ENCODE results near the gene MFSD2B.
"Not testable (repeated sequence)": the region's sequence is repeated elsewhere in the genome, so short reads cannot be mapped to it uniquely, and the experiment has no call there.

Gene MFSD2B

DNA sequence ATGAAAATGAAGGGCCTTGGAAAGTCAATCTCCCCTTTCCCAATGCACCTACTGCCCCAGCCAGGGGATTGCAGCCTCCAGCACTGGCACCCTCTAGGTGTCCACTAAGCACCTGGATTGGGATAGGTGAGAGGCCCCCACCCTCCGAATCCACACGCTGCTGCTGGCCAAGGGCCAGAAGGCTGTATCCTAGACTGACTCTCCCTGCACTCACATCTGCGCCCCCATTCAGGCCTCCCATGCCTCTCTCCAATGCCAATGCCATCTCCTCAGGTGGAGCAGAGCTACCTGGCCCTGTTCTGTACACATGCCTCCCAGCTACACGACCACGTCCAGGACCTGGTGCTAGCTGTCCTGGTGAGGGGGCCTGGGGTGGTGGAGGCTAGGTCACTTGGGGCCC lies 9.8 kb downstream of the MFSD2B start:
- no peak for DNase-seq

DNA sequence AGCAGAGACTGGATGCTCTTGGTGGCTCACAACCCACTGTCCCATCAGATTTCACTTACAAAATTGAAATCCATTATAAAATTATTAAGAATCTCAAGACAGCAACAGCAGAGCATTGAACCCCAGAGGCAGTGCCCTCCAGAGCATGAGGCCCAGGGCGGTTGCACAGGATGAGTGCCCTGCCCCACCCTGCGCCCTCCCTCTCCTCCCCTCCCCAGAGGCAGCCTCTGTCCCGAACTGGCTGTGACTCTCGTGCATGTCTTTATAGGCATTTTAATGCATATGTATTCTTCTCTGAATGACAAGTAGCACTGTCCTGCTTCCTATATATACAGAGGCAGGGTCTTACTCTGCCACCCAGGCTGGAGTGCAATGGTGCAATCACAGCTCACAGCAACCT lies 10.4 kb downstream of the MFSD2B start:
- DNase-seq = no peak

DNA sequence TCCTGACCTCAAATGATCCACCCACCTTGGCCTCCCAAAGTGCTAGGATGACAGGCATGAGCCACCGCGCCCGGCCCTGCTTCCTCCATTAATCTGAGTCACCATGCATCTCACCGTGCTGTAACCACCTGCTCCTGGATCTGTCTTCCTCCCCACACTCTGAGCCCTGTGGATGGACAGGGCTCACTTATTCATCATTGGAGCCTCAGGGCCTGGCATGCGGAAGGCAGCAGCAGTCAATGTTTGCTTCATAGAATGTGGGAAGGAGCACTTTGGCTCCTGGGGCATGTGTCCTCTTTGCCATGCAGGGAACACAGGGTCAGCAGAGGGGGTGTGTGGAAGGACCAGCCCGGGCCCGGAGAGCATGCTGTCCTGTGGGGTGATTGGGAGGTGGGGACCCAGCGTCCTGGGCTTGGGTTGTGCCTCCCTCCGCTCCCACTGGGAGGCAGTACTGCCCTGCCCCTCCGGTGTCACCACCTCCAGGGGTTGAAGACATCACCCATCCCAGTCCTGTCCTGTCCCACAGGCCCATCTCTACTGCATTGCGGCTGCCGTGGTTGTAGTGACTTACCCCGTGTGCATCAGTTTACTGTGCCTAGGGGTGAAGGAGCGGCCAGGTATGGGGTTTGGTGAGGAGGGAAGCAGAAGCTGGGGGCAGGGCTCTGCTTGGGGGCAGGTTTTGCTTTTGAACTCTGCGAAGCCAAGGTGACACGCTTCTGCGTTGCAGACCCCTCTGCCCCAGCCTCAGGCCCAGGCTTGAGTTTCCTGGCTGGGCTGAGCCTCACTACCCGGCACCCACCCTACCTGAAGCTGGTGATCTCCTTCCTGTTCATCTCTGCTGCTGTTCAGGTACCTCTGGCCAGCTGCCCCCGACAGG lies 11.5 kb downstream of the MFSD2B start:
- no peak for DNase-seq

DNA sequence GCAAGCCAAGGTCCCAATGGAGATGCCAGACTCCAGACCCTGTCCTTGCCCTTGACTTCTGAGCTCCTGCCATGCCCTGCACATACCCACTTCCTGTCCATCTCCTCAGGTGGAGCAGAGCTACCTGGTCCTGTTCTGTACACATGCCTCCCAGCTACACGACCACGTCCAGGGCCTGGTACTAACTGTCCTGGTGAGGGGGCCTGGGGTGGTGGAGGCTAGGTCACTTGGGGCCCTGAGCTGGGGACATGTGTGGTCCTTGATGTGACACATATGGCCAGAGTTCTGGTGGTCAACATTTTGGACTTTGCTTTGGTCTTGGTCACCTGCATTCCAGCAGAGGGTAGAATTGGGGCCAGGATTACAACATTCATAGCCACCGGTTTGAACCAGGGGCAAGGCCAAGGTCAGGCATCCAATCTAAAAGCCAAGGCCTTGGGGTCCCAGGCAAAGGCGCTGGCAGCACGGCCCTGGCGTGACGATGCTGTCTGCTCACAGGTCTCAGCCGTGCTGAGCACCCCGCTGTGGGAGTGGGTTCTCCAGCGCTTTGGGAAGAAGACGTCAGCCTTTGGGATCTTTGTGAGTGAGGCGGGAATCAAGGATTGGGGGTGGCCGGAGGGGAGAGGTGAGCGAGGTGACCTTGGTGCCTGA lies 12.6 kb downstream of the MFSD2B start:
- no peak for DNase-seq

DNA sequence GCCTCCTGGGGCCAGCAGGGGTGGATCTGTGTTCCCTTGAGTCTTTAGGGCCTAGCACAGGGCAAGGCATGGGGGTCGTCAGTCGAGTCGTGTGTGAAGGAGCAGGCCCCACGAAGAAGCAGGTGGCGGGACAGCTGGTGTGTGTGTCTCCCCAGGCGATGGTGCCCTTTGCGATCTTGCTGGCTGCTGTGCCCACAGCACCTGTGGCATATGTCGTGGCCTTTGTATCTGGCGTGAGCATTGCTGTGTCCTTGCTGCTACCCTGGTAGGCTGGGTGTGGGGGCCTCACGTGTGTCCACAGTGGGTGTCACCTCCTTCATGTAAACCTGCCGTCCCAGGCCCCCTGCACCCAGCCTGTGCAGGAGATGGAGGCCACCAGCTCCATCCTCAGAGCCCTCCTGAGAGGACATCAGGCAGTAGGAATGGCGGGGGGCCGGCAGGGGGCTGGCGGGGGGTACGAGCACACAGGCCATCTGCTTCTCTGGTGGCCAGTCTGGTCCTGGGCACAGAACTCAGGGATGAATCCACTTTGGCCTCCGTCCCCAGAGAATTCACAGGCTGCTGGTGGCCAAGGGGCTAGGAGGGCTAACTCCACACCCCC lies 13.2 kb downstream of the MFSD2B start:
- no peak for DNase-seq

DNA sequence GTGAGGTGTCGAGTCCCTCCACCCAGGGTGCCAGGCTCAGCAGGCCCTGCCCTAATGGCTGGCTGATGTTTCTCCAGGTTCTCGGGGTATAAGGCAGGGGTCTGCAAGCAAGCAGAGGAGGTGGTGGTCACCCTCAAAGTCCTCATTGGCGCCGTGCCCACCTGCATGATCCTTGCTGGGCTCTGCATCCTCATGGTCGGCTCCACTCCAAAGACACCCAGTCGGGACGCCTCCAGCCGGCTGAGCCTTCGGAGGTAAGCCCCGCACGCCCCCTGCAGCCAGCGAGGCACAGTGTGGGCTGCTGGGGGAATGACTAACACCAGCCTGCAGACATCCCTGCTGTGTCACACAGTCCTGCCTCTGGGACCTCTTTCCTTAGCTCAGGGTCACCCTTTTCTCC lies 14.1 kb downstream of the MFSD2B start:
- DNase-seq = no peak

DNA sequence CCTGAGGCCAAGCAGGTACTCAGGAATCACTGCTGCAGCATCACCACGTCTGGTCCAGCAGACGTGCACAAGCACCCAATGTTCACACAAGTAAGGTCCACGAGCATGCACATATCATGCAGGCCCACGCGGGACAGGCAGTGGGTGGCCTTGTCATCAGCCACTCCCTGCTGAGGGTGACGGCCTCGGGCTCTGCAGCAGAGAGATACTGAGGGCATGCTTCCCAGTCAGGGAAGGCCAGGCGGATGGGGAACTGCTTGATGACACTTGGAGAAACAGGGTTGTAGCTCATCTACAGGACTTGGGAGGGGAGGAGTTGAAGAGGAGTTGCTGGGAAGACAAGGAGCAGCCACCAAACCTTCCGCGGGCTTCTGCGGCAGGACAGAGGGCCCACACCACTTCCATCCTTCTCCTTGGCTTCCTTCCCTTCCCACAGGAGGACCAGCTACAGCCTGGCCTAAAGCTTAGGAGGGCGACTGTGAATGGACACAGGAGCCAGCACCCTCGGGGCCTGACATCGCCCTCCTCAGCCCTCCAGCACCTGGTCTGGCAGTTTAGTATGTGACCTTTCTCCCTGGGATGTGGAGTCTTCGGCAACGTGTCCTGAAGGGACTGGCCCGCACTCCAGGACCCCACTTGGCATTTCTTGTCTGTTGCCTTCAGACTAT lies 15.2 kb downstream of the MFSD2B start:
- DNase-seq = no peak

DNA sequence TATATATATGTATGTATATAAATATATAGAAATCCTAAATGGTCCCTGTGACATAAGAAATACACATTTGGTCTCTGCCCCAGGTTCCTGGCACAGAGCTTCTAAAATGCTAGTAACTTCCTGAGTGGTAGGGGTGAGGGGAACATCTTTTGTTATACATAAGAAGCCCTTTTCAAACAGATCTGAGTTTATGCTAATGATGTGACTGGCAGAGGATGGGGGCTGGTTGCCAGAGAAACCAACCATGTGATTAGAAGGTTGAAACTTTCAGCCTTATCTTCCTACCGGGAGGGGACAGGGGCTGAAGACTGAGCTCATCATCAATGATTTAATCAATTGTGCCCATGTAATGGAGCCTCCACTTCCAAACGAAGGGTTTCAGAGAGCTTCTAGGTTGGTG lies 16.3 kb downstream of the MFSD2B start:
- no peak for DNase-seq

DNA sequence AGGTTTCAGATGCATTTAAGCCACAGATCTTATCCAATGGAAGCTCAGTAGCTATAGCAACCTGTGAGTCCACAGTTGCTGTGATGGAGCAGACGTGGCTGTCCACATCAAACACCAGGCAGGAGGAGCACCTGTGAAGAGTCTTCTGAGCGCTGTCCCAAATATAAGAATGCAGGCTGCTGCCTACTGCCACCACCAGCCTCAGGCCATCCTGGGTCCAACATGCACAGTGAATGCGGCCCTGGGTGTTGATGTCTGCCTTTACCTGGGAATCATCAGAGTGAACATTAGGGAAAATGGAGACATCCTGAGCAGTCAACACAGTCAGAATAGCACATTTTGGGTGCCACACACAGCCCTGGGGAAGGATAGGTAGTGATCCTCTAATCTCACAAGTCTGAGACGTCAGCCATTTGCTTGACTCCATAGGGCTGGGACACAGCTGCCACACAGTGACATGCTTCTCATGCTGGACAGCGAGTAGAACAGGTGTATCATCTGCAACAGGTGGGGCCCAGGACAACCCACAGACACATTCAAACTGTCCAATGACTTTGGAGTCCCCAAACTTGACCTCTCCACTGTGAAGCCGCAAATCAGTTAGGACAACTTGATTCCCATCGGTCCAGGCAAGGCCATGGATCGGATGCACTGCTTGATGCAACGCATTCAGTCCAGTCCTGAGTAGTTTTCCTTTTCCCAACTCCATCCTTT lies 29.1 kb downstream of the MFSD2B start:
- no peak for DNase-seq

DNA sequence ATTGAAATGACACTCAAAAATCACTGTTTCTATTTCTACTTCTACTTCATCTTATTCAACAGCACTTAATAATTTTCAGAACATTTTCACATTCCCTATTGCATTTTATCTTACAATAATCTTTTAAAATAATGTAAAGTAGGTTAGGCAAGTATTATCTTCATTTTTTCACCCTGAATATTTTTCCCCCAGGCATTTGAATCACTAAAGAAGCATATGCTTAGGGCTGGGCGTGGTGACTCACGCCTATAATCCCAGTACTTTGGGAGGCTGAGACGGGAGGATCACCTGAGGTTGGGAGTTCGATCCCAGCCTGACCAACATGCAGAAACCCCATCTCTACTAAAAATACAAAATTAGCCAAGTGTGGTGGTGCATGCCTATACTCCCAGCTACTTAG lies 30.6 kb downstream of the MFSD2B start:
- no peak for DNase-seq

DNA sequence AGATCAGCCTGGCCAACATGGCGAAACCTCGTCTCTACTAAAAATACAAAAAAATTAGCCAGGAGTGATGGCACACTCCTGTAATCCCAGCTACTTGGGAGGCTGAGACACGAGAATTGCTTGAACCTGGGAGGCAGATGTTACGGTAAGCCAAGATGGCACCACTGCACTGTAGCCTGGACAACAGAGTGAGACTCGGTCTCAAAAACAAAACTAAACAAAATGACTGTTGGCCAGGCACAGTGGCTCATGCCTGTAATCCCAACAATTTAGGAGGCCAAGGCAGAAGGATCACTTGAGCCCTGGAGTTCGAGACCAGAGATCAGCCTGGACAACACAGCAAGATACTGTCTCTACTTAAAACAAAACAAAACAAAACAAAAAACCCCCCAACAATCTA lies 33.2 kb downstream of the MFSD2B start:
- not testable (repeated sequence) for DNase-seq

DNA sequence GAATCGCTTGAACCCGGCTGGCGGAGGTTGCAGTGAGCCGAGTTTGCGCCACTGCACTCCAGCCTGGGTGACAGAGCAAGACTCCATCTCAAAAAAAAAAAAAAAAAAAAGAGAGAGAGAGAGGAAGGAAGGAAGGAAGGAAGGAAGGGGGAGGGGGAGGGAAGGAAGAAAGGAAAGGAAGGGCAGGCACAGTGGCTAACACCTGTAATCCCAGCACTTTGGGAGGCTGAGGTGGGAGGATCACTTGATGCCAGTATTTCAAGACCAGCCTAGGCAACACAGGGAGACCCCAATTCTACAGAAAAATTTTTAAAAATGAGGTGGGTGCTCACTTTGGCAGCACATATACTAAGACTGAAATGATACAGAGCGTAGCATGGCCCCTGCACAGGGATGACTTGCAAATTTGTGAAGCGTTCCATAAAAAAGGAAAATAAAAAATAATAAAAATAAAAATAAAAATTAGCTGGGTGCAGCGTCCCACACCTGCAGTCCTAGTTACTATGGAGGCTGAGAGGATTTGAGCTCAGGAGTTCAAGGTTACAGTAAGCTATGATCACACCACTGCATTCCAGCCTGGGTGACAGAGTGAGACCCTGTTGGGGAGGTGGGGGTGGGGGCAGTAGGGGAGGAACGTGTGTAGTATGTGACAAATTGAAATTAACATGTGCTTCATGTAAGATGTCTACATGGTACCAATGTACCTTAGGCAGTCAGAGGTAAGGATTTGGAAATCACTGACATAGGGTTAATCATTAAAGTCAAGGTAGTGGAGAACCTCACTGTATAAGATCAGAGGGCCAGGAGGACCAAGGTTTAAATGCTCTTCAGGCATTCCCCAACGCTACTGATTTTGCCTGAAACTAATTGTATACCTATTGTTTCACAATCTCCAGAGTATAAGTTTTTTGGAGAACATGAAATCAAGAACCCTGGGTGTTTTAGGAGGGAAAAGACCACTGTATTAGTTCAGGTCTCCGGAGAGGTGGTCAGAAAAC lies 35.9 kb downstream of the MFSD2B start:
- DNase-seq = no peak

DNA sequence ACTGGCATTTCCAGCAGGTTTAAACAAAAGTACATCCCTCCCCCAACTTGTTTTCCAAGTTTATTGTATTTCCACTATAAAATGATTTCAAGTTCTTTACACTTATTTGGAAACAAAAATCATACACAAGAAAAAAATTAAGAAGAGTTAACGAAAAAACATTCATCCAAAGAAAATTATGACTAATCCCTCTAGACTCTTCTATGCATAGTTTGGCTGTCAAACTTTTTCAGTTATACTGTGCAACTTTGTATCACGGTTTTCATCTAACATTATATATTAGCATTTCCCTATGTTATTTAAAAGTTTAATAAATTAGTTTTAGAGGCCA lies 36.7 kb downstream of the MFSD2B start:
- DNase-seq = no peak

DNA sequence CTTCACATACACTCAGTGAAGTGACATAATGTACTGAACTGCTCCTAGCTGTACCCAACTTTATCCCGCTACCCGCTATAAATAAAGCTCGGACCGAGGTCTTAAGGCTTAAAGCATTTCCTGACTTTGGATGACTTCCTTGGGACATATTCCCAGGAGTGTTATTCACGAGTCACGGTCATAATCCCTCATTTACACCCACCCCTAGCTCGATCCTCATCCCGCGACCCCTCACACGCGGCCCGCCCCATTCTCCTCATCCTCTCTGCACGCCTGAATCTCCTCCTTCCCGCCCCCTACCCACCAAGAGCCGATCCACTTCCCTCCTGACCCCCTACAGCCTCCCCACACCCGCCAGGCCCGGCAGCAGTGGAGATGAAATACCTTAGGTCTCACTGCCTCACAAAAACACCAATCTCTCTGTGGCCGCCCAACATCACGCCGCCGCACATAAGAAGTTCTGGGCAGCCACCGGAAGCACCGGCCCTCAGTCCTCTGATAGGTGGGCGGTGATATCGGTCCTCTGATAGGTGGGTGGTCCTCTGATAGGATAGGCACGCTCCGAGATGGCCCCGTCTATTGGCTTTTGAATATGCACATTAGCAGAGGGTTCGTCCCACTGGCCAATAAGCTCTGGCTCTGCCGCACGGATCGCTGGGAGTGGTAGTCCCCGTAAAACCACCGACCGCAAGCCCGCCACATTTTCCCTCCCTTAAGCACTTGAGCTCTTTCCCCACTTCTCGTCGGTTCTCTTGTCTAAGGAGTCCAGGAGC lies 37.2 kb downstream of the MFSD2B start, which contains the start of gene WDCP:
WDCP (minus strand) TSS at position 462 of the 773 bp plus-strand sequence. CDS start 7,897 bp downstream, outside the sequence.
- peak; percentile 73 for DNase-seq

DNA sequence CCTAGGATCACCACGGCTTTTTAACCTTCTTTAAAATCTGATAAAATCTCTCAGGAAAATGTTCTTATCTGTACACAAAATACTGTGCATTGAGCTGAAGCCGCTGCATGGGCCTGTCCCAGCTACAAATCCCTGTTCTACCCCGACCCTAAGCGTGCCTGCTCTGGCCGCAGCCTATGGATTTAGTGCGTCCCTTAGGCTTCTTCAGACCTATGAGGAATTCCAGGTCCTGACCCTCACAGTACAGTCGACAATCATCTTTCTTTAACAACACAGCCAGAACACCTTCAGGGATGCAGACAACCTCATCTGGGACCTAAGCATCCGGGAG lies 37.8 kb downstream of the MFSD2B start:
- DNase-seq = no peak

DNA sequence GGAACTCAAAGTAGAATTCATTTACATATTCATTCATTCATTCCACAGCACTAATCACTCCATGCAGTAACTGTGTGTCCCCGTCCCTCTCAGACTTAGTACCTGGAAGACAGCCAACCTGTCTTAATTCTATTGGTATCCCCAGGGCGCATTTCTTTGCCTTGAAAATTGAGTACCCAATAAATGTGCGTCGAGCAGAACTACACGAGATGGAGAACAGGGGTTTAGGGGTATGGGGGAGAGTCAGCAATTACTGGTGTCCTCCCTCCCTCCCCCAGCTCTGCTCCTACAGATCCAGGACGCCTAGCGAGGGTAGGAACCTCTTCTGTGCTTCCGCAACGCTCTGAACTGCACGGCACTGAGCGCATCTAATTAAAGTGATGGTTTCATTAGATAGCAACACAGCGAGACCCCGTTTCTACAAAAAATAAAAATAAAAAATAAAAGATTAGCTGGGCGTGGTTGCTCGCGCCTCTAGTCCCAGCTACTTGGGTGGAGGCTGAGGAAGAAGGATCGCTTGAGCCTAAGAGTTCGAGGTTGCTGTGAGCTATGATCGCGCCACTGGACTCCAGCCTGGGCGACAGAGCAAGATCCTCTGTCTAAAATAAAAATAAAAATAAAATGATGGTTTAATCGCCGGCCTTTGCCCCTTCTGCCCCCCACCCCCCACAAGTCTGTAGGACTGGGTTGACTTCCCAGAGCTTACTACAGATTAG lies 39.0 kb downstream of the MFSD2B start:
- DNase-seq = no peak

DNA sequence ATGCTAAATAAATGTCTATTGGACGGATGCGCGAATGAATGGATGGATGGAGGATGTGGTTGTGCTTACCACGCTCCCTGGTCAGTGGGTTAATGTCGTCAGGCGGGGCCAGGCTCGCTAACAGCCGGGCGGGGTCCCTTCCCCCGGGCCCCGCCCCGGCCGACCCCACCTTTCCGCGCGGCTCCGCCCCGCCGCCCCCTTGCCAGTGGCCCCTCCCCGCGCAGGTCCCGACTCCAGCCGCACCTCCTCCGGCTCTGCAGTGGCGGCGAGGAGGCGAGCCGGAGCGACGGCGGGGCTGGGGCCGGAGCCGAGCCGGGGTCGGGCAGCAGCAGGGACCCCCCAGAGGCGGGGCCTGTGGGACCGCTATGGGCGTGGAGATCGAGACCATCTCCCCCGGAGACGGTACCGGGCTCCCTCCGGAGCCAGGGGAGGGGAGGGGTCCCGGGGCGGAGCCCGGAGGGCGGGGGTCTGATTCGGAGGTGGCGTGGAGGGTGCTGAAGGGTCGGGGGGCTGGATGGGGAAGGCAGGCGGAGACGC lies 39.7 kb downstream of the MFSD2B start, which contains the start of gene FKBP1B:
FKBP1B (plus strand) TSS at position 257 of the 537 bp plus-strand sequence; CDS start at position 366, 109 bp downstream.
- no peak for DNase-seq

DNA sequence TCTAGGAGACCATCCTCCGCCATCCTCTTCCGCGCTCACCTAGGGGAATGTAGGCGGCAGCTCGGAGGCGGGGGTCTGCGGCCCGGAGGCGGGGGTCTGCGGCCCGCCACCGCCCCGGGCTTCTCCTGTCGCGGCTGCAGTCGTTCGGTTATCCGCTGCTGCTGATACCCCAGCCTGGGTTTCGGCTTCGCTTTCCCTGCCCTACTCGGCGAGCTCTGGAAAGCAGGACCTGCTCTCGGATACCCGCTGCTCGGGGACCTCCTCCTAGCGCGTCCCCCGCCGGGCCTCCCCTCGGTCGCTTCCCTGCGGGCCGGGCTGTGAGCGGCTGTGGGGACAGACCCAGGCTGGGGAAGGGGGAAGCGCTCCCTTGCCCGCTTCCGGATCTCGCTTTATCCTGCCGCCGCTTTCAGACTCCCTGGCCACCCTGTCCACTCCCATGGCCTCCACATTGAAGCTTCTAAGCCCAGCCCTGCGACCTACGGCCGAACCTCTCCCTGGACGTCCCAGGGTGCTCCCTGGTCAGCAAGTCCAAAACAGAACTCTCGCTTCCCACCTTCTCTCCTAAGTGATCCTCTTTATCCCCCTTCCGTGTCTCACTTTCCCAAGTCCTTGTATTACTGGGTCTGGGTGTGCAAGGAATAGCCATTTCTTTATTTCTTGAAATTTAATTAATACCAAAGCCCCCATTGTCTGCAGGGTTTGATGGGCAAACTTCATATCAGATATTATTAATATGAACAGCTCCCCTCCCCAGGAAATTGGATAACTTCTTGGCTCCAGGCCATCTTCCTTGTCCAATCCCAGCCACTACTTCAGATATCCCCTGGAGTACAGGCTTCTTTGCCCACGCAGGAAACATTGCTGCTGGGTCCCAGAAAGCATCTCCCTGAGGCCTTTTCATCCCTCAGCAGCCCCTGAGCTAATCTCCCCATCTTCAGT lies 40.4 kb downstream of the MFSD2B start:
- no peak for DNase-seq

DNA sequence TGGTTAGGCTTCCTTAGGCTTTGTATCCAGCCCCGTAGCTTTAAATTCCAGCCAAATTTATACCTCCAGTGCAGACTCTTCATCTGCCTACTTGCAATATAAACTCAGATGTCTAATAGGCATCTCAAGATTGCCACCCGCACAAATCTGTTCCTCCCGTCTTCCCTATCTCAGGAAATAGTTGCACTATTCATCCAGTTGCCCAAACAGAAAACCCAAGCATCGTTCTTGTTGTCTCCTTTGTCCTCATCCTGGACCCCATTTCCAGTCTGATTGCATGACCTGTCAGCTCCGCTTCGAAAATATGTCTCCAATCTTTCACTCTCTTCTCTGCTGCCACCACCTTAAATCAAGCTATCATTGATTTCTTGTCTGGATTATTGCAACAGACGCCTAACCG lies 41.9 kb downstream of the MFSD2B start:
- no peak for DNase-seq

Measured in GOT3 (cell line).